ENCODE results near the gene DYNC1H1. TPM values are rescaled to one million over a fixed set of nuclear protein-coding genes. Genes with fewer than 3 reads are reported as not detected.
"Not testable (repeated sequence)": the region's sequence is repeated elsewhere in the genome, so short reads cannot be mapped to it uniquely, and the experiment has no call there.

Gene DYNC1H1
- total RNA-seq, 1 donor from 2014 or later, result 677 TPM

DNA sequence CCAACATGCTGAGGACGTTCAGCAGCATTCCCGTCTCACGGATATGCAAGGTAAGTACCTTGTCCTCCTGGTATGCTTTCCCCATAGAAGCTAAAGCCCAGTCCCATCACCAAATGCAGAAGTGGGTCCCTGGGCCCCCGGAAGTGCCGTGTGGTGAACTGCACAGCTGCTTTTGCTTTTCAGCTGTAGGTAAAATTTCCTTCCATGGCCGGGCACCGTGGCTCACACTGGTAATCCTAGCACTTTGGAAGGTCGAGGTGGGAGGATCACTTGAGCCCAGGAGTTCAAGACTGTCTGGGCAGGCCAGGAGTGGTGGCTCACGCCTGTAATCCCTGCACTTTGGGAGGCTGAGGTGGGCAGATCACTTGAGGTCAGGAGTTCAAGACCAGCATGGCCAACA lies 78.3 kb downstream of the DYNC1H1 start:
- DNase-seq, result no peak

DNA sequence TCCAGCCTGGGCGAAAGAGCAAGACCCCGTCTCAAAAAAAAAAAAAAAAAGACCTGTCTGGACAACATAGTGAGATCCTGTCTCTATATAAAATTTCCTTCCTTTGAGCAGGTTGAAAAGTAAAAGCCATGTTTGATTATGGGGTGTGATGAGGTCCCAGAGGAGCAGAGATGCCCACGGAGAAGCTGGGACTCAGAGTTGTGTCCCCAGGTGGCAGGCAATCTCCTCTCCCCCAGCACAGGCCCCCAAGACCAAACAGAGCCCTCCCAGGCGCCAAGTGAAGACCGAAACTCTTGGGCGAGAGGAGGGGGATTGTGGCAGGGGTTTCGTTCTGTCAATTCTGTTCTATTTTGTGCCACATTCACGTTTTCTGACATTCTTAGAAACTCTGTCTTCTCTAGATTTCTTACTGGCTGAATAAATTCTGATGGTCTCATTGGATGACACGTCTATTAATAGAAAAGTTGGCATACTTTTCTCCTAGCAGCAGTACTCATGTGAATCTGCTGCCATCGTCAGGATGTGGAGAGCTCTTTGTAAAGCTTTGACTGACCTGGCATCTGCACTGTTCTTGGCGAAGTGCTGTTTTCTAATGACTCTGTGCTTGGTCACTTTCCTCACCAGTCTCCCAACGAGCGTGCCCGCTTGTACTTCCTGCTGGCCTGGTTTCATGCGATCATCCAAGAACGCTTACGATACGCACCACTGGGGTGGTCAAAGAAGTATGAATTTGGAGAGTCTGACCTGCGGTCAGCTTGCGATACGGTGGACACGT lies 79.1 kb downstream of the DYNC1H1 start:
- DNase-seq, result peak; percentile 34

GRCh38 chr14:102044566-102044965 lies 80.2 kb downstream of the DYNC1H1 start:
- no peak for DNase-seq

- peak; percentile 59 for DNase-seq
Observed at GRCh38 chr14:102046337-102047278, 82.2 kb downstream of the DYNC1H1 start.

DNA sequence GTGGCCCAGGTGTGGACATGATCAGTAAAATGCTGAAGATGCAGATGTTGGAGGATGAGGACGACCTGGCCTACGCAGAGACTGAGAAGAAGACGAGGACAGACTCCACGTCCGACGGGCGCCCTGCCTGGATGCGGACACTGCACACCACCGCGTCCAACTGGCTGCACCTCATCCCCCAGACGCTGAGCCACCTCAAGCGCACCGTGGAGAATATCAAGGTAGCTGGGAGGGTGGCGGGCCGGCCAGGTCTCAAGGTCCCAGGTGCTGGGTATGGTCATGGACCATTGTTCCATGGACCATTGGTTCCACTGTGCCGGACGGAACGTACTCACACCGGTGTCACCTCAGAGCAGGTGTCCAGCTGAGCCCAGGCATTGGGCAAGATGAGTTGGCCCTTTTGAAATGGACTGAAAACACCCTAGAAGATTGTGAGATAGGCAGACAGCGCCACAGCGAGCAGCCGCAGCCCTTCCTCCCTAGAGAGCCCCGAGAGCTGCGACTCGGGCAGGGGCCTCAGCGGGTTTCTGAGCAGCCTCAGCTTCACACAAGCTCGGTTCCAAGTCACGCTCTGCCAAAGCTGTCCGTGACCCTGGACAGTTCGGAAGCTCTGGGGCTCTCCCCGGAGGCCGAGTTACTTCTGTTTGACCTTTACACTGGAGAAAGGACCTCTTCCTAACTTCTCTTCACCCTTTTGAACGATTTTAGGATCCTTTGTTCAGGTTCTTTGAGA lies 83.6 kb downstream of the DYNC1H1 start:
- no peak for DNase-seq

GRCh38 chr14:102049258-102050025 lies 85.1 kb downstream of the DYNC1H1 start:
- peak; percentile 56 for DNase-seq

DNA sequence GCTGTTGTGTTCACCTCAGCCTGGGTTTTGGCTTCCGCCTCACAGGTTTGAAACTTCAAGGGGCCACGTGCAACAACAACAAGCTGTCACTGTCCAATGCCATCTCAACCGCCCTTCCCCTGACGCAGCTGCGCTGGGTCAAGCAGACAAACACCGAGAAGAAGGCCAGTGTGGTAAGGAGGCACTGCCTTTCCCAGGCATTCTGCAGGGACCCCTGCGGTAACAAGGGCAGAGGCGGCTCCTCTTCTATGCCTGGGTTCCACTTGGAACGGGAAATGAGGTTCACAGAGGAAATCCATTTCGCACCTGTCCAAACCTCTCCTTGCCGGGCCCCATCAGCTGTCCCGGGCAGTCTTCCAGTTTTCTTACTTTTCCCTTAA lies 85.6 kb downstream of the DYNC1H1 start:
- no peak for DNase-seq

DNA sequence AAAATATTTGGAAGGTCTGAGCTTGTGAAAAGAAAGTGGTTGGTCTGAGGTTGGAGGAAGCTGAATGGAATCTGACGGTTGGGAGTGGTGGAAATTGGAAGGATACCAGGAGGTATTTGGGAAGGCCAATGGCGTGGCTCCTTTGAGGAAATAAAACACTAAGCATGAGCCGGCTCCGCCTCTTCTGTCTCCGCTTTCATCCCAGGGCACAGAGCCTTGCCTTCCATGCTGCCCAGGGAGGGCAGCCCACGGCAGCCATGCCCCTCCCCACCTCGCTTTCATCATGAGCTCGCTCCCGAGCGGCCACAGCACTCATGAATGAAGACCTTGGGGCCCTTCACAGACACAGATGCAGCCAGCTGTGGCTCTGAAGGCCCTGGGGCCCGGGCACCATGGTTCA lies 86.3 kb downstream of the DYNC1H1 start:
- no peak for DNase-seq

- no peak for DNase-seq
Observed at GRCh38 chr14:102052522-102052921, 88.1 kb downstream of the DYNC1H1 start.

GRCh38 chr14:102055181-102055901 lies 91.0 kb downstream of the DYNC1H1 start:
- no peak for DNase-seq

GRCh38 chr14:102056694-102057442 lies 92.5 kb downstream of the DYNC1H1 start:
- DNase-seq, result no peak

GRCh38 chr14:102057480-102058114 lies 93.2 kb downstream of the DYNC1H1 start:
- DNase-seq, result no peak

DNA sequence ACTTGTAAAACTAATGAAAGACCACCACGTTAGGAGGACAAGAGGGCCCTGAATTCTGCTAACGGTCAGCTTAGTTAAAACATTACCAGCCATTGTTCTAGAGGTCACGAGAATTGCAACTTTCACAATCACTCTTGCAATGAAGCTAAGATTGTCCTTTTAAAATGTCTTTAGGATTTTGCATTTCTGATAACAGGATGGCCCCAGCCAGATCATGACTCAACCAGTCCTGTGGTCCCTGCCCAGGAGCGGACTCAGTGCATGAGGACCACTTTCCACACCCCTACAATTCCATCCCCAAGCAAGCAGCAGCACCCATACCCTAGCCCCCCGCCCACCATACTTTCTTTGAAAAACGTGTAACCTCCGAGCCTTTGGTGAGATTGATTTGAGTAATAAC lies 93.8 kb downstream of the DYNC1H1 start:
- DNase-seq, result no peak

GRCh38 chr14:102058961-102059360 lies 94.6 kb downstream of the DYNC1H1 start:
- DNase-seq, result no peak

- DNase-seq, result peak; percentile 24
Observed at GRCh38 chr14:102063109-102063807, 98.9 kb downstream of the DYNC1H1 start.

DNA sequence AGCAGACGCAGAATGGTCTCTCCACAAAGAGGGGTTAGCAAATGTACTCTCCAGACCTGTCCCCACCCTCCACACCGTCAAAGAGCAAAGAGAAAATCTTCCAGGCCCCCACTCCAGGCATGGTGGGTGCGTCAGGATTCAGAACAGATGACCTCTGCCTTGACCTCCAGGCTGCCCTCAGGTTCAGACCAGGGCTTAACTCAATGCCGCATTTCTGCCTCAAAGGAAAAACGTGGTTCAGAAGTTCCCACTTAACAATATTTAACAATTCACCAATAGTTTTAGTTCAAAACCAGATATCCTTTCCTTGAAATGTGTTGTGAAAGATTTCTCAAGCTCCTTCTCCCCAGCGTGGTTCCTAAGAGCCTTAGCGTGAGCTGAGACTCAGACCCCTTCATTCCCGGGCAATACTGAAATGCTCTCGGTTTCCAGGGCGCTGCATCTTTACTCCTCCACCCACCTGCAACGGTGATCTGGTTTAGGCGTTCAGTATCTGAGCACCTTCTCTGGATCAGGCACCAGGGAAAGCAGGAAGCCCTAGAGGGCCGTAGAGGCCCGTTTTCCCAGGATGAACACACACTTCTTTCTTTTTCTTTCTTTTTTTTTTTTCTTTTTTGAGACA lies 99.5 kb downstream of the DYNC1H1 start:
- DNase-seq, result no peak

DNA sequence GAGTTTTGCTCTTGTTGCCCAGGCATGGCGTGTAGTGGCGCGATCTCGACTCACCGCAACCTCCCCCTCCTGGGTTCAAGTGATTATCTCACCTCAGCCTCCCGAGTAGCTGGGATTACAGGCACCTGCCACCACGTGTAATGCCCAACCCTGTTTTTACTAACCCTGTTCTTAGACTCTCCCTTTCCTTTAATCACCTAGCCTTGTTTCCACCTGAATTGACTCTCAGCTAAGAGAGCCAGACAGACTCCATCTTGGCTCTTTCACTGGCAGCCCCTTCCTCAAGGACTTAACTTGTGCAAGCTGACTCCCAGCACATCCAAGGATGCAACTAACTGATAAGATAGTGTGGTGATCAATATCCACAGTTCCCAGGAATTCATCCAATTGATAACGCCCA lies 100.2 kb downstream of the DYNC1H1 start:
- not testable (repeated sequence) for DNase-seq

- DNase-seq, result no peak
Observed at GRCh38 chr14:102066041-102066451, 101.7 kb downstream of the DYNC1H1 start.

Measured in occipital lobe (tissue), 2 donors.